HL-60 (cell line): Measurements from ENCODE around the gene KLK2.

ENCODE experiments used
- DNase-seq, 2 experiments: peaks; one replicate each; pipeline ENCODE4 v3.0.0-alpha.2; 2010 to 2020; ENCODE audit warnings: low read depth in 1 of 2, low spot score in 1 of 2
- H3K27ac ChIP-seq: fragments of 250-450 bp; sonication (Bioruptor Pico); replicated peaks from 2 replicates; pipeline ENCODE4 v1.5.1; 2020; ENCODE audit warnings: mild to moderate bottlenecking, moderate library complexity
- H3K27me3 ChIP-seq: fragments of 250-450 bp; sonication (Bioruptor Pico); 2 replicates; pipeline ENCODE4 v1.5.1; 2021; ENCODE audit warnings: mild to moderate bottlenecking, moderate library complexity; ENCODE audit not compliant: insufficient read depth, poor library complexity, severe bottlenecking
- H3K4me3 ChIP-seq: replicated peaks from 2 replicates; pipeline ENCODE4 v1.5.1; 2011; ENCODE audit warnings: mild to moderate bottlenecking, control low read depth, low read length; ENCODE audit not compliant: insufficient read depth
- CTCF ChIP-seq: IDR thresholded peaks from one replicate; pipeline ENCODE4 v1.5.1; 2011; ENCODE audit warnings: low read length, control low read depth, inconsistent platforms; ENCODE audit not compliant: insufficient read depth
- GABPA ChIP-seq: IDR thresholded peaks from 2 replicates; pipeline ENCODE4 v1.6.1; 2012; ENCODE audit warnings: low read depth
- POLR2AphosphoS5 ChIP-seq: IDR thresholded peaks from 2 replicates; pipeline ENCODE4 v1.6.1; 2012; ENCODE audit warnings: low read depth
- REST ChIP-seq: IDR thresholded peaks from 2 replicates; pipeline ENCODE4 v1.6.1; 2012; ENCODE audit warnings: low read depth; ENCODE audit not compliant: insufficient replicate concordance
- SPI1 ChIP-seq: IDR thresholded peaks from 2 replicates; pipeline ENCODE4 v1.6.1; 2012; ENCODE audit warnings: low read depth, mild to moderate bottlenecking, borderline replicate concordance

The KLK2 gene

GRCh38 chr19:50925734-50926133 is 52.5 kb downstream of the KLK2 start:
- DNase-seq: no peak
- Histone ChIP-seq H3K27ac (no peak overlapping the region), H3K4me3 (no peak overlapping the region), H3K27me3 (no peaks in the 10 kb centered on the region)
- TF ChIP-seq CTCF: no peak

GRCh38 chr19:50926144-50926543 is 52.9 kb downstream of the KLK2 start:
- no peak for TF ChIP-seq CTCF
- no peak for TF ChIP-seq POLR2AphosphoS5
- TF ChIP-seq REST: no peak
- TF ChIP-seq GABPA: no peak
- no peak for TF ChIP-seq SPI1
- Histone ChIP-seq H3K4me3 (no peak overlapping the region), H3K27me3 (no peaks in the 10 kb centered on the region), H3K27ac (no peak overlapping the region)
- no peak for DNase-seq

GRCh38 chr19:50928831-50929230 is 55.6 kb downstream of the KLK2 start:
- H3K27ac ChIP-seq: no peak overlapping the region
- TF ChIP-seq CTCF (no peak), REST (no peak), GABPA (no peak), SPI1 (no peak)
- no peak overlapping the region for H3K4me3 ChIP-seq
- H3K27me3 ChIP-seq: no peaks in the 10 kb centered on the region
- DNase-seq: no peak
